CD4-positive, alpha-beta memory T cell (primary cell): ENCODE measurements around the gene MSMB. TPM values are rescaled to one million over a fixed set of nuclear protein-coding genes. Genes with fewer than 3 reads are reported as not detected.

ENCODE experiments used
- CTCF ChIA-PET: fragments of 350-600 bp; sonication (Branson Sonifier 250); formaldehyde crosslinking; loops from one replicate; lab custom pipeline; 2021; ENCODE audit warnings: inconsistent platforms; ENCODE audit not compliant: partially characterized antibody; lab: Charles Lee
- POLR2A ChIA-PET: fragments of 350-600 bp; sonication (Branson Sonifier 250); formaldehyde crosslinking; loops from one replicate; lab custom pipeline; 2021; ENCODE audit not compliant: partially characterized antibody; lab: Charles Lee
- DNase-seq, 5 donors: peaks; one replicate each; pipeline versions ENCODE4 v3.0.0 to v3.0.0-alpha.2; 2020 to 2022; ENCODE audit warnings: mixed read lengths in 1 of 5
- H3K27ac ChIP-seq: one replicate; pipeline ENCODE4 v1.7.0; 2013; ENCODE audit warnings: low read depth, low read length
- H3K27me3 ChIP-seq: 2 replicates; pipeline ENCODE4 v1.7.0; 2013; ENCODE audit warnings: mild to moderate bottlenecking, low read length, moderate library complexity; ENCODE audit not compliant: insufficient read depth
- H3K36me3 ChIP-seq: 2 replicates; pipeline ENCODE4 v1.7.0; 2013; ENCODE audit warnings: mild to moderate bottlenecking, low read length, moderate library complexity; ENCODE audit not compliant: insufficient read depth
- H3K4me1 ChIP-seq: 2 replicates; pipeline ENCODE4 v1.7.0; 2013; ENCODE audit warnings: mild to moderate bottlenecking, low read length, moderate library complexity; ENCODE audit not compliant: insufficient read depth
- H3K4me3 ChIP-seq, 2 donors: one replicate each; pipeline ENCODE4 v1.7.0; 2013; ENCODE audit warnings: low read length in 2 of 2, mild to moderate bottlenecking in 1 of 2
- H3K9me3 ChIP-seq, 2 donors: one replicate each; pipeline ENCODE4 v1.7.0; 2013; ENCODE audit warnings: low read length in 2 of 2, control low read depth in 1 of 2; ENCODE audit not compliant: control insufficient read depth in 1 of 2
- H3K27ac Mint-ChIP-seq, 7 donors: one replicate each; pipeline ENCODE4 v1.8.0; 2020 to 2021; ENCODE audit warnings: mixed read lengths in 7 of 7, mild to moderate bottlenecking in 6 of 7, inconsistent platforms in 3 of 7, moderate library complexity in 3 of 7
- H3K27me3 Mint-ChIP-seq, 2 donors: one replicate each; pipeline ENCODE4 v1.8.0; 2020 to 2021; ENCODE audit warnings: mixed read lengths in 2 of 2
- H3K36me3 Mint-ChIP-seq, 2 donors: one replicate each; pipeline ENCODE4 v1.8.0; 2020 to 2021; ENCODE audit warnings: mixed read lengths in 2 of 2, inconsistent platforms in 1 of 2, mild to moderate bottlenecking in 1 of 2
- H3K4me1 Mint-ChIP-seq, 4 donors: one replicate each; pipeline ENCODE4 v1.8.0; 2020 to 2021; ENCODE audit warnings: mixed read lengths in 4 of 4, mild to moderate bottlenecking in 1 of 4
- H3K4me3 Mint-ChIP-seq, 8 donors: one replicate each; pipeline ENCODE4 v1.8.0; 2020 to 2021; ENCODE audit warnings: mixed read lengths in 8 of 8, mild to moderate bottlenecking in 7 of 8, moderate library complexity in 6 of 8, inconsistent platforms in 3 of 8
- H3K9me3 Mint-ChIP-seq, 8 donors: one replicate each; pipeline ENCODE4 v1.8.0; 2020 to 2021; ENCODE audit warnings: mixed read lengths in 8 of 8, mild to moderate bottlenecking in 5 of 8, inconsistent platforms in 3 of 8, moderate library complexity in 1 of 8
- intact Hi-C: fragments of 100-400 bp; cut with micrococcal nuclease; formaldehyde crosslinking; loops from one replicate; pipeline ENCODE4 v1.15.1; 2023
- polyA plus RNA-seq, 2 donors: library from polyadenylated mRNA; unstranded; fragments of 300-500 nt; fragmentation: Illumina TruSeq; gene quantifications; one replicate each; pipeline ENCODE4 v1.2.3, GENCODE V29; 2021
- total RNA-seq, 2 experiments: library from RNA; stranded (reverse); gene quantifications; one replicate each; pipeline ENCODE4 v1.2.3, GENCODE V29; 2021

Gene MSMB
- total and polyA plus RNA-seq, 4 experiments from 2014 or later, result not detected

- Histone ChIP-seq H3K27me3 (no peaks in the 10 kb centered on the region), H3K27ac (no peak overlapping the region), H3K9me3 (no peaks in the 10 kb centered on the region), H3K4me1 (peaks cover 34% of the 10 kb centered on the region), H3K4me3 (no peak overlapping the region), H3K36me3 (peaks cover 5% of the 10 kb centered on the region)
- peaks cover 3 to 13% of the 10 kb centered on the region in 2 donors for H3K36me3 Mint-ChIP-seq
- H3K27me3 Mint-ChIP-seq, result peaks cover 0 to 7% of the 10 kb centered on the region in 2 donors
- H3K9me3 Mint-ChIP-seq, result no peaks in the 10 kb centered on the region
- peak overlapping the region in 5 of 7 donors; percentile 2 to 68 (median 58) for H3K27ac Mint-ChIP-seq
- H3K4me3 Mint-ChIP-seq, result peak overlapping the region in 7 of 8 donors; percentile 6 to 70 (median 35)
- CTCF ChIA-PET, result interaction anchor here (0.7 to 2.4 kb wide), 9 partner anchors 8 to 1671 kb away, joined by 3 to 10 read pairs (median 3); no protein-coding TSS in a partner anchor
- peaks cover 25 to 40% (median 33%) of the 10 kb centered on the region in 4 donors for H3K4me1 Mint-ChIP-seq
- POLR2A ChIA-PET, result interaction anchor here (0.7 to 1.6 kb wide), 2 partner anchors 14 to 61 kb away, joined by 3 to 5 read pairs; no protein-coding TSS in a partner anchor
- DNase-seq, result no peak
- intact Hi-C loops, result loop anchor here (5.0 to 10.0 kb wide), 2 partner anchors 75 to 233 kb away; no protein-coding TSS in a partner anchor
Observed at GRCh38 chr10:46031648-46032532, 14.2 kb downstream of the MSMB start.

DNA sequence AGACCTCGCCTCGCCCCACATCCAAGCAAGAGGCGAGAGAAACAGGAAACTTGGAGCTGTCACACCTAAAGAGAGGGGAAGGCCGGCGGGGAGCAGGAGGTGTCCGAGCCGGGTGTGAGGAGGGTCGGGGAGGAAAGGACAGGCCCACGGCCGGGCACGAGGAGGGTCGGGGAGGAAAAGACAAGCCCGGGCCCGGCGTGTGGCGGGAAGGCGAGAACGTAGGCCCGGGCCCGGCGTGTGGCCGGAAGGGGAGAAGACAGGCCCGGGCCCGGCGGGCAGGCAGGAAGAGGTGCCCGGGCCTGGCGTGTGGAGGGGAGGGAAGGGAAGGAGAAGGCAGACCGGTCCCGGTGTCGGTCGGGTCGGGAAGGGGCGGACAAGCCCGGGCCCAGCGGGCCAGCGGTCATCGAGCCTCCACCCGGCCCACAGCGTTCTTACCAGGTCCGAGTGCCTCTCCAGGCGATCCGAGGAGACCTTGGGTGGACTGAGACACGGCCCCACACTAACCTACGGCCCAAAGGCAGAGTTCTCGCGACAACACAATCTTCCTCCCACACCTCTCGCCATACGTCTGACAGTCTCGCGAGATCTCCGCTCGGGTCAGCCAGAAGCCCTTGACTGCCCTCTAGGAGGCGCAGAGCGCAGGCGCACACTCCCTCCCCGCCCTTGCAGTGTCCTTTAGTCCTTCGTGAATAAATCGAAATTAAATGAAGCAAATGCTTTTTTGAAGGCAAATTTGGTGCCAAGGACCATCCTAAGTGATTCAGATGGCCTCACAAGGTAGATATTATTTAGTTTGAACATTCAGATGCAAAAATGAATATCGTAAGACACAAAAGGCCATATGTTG lies 15.8 kb downstream of the MSMB start, which contains the start of gene NCOA4:
TSS of gene NCOA4 (minus strand) at position 533 of the 847 bp plus-strand sequence. CDS start 13,943 bp downstream, outside the sequence.
- peak within 1 kb of the TSS; percentile 55 to 92 for H3K4me3 ChIP-seq
- intact Hi-C loops, result loop anchor here (5.0 to 10.0 kb wide), 2 partner anchors 77 to 234 kb away; no protein-coding TSS in a partner anchor
- peaks cover 50% of the 10 kb centered on the region for H3K4me1 ChIP-seq
- no peaks in the 10 kb centered on the region for H3K9me3 ChIP-seq
- DNase-seq, result peak; percentile 93 to 97 (median 95)
- no peaks in the 10 kb centered on the region for H3K9me3 Mint-ChIP-seq
- CTCF ChIA-PET, result interaction anchor here (1.0 to 4.9 kb wide), 14 partner anchors 12 to 780 kb away, joined by 3 to 57 read pairs (median 4); no protein-coding TSS in a partner anchor
- peaks cover 5% of the 10 kb centered on the region for H3K36me3 ChIP-seq
- H3K27me3 ChIP-seq, result no peaks in the 10 kb centered on the region
- peaks cover 0 to 5% of the 10 kb centered on the region in 2 donors for H3K27me3 Mint-ChIP-seq
- H3K4me3 Mint-ChIP-seq, result peak within 1 kb of the TSS; percentile 93 to 100 (median 97)
- POLR2A ChIA-PET, result interaction anchor here (1.2 to 2.4 kb wide), 6 partner anchors 10 to 239 kb away, joined by 5 to 13 read pairs (median 7); no protein-coding TSS in a partner anchor
- H3K27ac Mint-ChIP-seq, result peak within 1 kb of the TSS; percentile 96 to 99 (median 98)
- H3K27ac ChIP-seq, result peak within 1 kb of the TSS; percentile 91
- H3K36me3 Mint-ChIP-seq, result peaks cover 3 to 17% of the 10 kb centered on the region in 2 donors
- peaks cover 33 to 55% (median 47%) of the 10 kb centered on the region in 4 donors for H3K4me1 Mint-ChIP-seq

GRCh38 chr10:46029461-46030030 lies 16.5 kb downstream of the MSMB start:
- Mint-ChIP-seq H3K27me3 (peaks cover 0 to 1% of the 10 kb centered on the region in 2 donors), H3K4me3 (peak overlapping the region; percentile 93 to 100 (median 97)), H3K9me3 (no peaks in the 10 kb centered on the region), H3K36me3 (peaks cover 3 to 17% of the 10 kb centered on the region in 2 donors), H3K4me1 (peaks cover 38 to 63% (median 53%) of the 10 kb centered on the region in 4 donors), H3K27ac (peak overlapping the region; percentile 96 to 99 (median 98))
- ChIA-PET CTCF (interaction anchor here (0.7 to 4.9 kb wide), 21 partner anchors 8 to 780 kb away, joined by 3 to 57 read pairs (median 3); no protein-coding TSS in a partner anchor), POLR2A (interaction anchor here (1.2 to 2.4 kb wide), 7 partner anchors 9 to 239 kb away, joined by 4 to 13 read pairs (median 6); no protein-coding TSS in a partner anchor)
- Histone ChIP-seq H3K27me3 (no peaks in the 10 kb centered on the region), H3K4me3 (peak overlapping the region; percentile 55 to 92), H3K9me3 (no peaks in the 10 kb centered on the region), H3K36me3 (peaks cover 5% of the 10 kb centered on the region), H3K4me1 (peaks cover 57% of the 10 kb centered on the region), H3K27ac (peak overlapping the region; percentile 91)
- intact Hi-C loops, result loop anchor here (2.0 to 10.0 kb wide), 6 partner anchors 47 to 792 kb away; partner anchors contain the start of gene ZFAND4
- DNase-seq, result no peak

DNA sequence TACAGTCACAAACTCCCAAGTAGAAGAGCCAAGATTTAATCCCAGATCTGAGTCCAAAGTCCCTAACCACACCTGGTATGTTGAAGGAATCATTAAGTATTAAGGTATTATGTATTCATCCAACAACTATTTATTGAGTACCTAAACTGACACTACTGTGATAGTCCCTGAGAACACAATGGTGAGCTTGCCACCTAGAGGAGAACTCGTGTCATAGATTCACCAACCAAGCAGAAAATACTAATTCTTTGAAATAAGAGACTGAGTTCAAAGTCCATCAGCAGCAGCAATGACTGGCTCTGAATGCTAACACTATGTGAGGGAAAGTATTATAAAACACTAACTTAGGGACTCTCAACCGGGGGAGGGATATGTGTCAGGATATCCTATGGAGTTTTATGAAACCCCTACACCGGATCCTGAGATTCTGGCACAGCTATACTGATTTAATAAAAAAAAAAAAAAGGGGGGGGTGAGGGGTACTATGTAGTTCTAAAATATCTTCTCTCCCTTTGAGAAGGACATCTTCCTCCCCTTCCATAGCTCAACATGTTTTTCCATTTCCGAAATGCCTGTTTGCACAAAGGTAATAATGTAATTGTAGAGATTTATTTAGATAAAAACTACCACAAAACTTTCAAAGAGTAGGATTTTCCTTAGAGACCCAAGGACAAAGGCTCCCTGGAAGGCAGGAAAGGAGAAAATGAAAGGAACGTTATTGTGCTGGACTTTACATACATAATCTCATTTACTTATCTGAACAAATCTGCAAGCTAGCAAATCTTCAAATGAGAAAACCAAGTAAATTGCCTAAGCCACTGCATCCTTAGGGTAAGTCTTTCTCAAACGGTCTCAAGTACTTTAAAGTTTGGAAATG lies 17.2 kb downstream of the MSMB start:
- H3K27ac ChIP-seq, result peak overlapping the region; percentile 91
- H3K9me3 Mint-ChIP-seq, result no peaks in the 10 kb centered on the region

GRCh38 chr10:46026106-46026505 lies 20.0 kb downstream of the MSMB start:
- peaks cover 55 to 92% (median 75%) of the 10 kb centered on the region in 4 donors for H3K4me1 Mint-ChIP-seq
- intact Hi-C loops, result loop anchor here (5.0 to 10.0 kb wide), 3 partner anchors 351 to 789 kb away; partner anchors contain the start of gene ZFAND4
- Histone ChIP-seq H3K4me3 (no peak overlapping the region), H3K27me3 (no peaks in the 10 kb centered on the region), H3K36me3 (peaks cover 5% of the 10 kb centered on the region), H3K4me1 (peaks cover 86% of the 10 kb centered on the region), H3K27ac (no peak overlapping the region), H3K9me3 (no peaks in the 10 kb centered on the region)
- H3K27me3 Mint-ChIP-seq, result no peaks in the 10 kb centered on the region
- H3K4me3 Mint-ChIP-seq, result peak overlapping the region in 1 of 8 donors; percentile 47
- H3K36me3 Mint-ChIP-seq, result peaks cover 3 to 23% of the 10 kb centered on the region in 2 donors
- H3K27ac Mint-ChIP-seq, result peak overlapping the region in 1 of 7 donors; percentile 81
- no peaks in the 10 kb centered on the region for H3K9me3 Mint-ChIP-seq
- DNase-seq, result no peak
- CTCF ChIA-PET, result interaction anchor here (1.3 to 4.9 kb wide), 5 partner anchors 8 to 776 kb away, joined by 3 to 57 read pairs (median 4); no protein-coding TSS in a partner anchor
- POLR2A ChIA-PET, result interaction anchor here (1.4 kb wide), 1 partner anchor 8 kb away, joined by 4 read pairs; no protein-coding TSS in a partner anchor

More for the DNA sequence above, 17.2 kb downstream of the MSMB start:
- ChIA-PET CTCF (interaction anchor here (0.6 to 4.9 kb wide), 26 partner anchors 9 to 797 kb away, joined by 3 to 57 read pairs (median 3); no protein-coding TSS in a partner anchor), POLR2A (interaction anchor here (1.2 to 2.4 kb wide), 7 partner anchors 8 to 240 kb away, joined by 4 to 13 read pairs (median 6); no protein-coding TSS in a partner anchor)
- H3K4me1 ChIP-seq, result peaks cover 64% of the 10 kb centered on the region
- peaks cover 3 to 17% of the 10 kb centered on the region in 2 donors for H3K36me3 Mint-ChIP-seq
- H3K4me3 Mint-ChIP-seq, result peak overlapping the region; percentile 93 to 100 (median 97)
- H3K4me1 Mint-ChIP-seq, result peaks cover 43 to 70% (median 59%) of the 10 kb centered on the region in 4 donors
- peak overlapping the region; percentile 55 to 92 for H3K4me3 ChIP-seq
- peak; percentile 49 to 70 (median 56) for DNase-seq
- H3K36me3 ChIP-seq, result peaks cover 5% of the 10 kb centered on the region
- H3K27me3 Mint-ChIP-seq, result peaks cover 0 to under 1% of the 10 kb centered on the region in 2 donors
- H3K27me3 ChIP-seq, result no peaks in the 10 kb centered on the region
- no peaks in the 10 kb centered on the region for H3K9me3 ChIP-seq
- H3K27ac Mint-ChIP-seq, result peak overlapping the region; percentile 87 to 99 (median 98)
- intact Hi-C loops, result loop anchor here (2.0 to 10.0 kb wide), 4 partner anchors 46 to 792 kb away; partner anchors contain the start of gene ZFAND4
